ENCODE data around the gene FIS1. TPM values are rescaled to one million over a fixed set of nuclear protein-coding genes. Genes with fewer than 3 reads are reported as not detected.
"Not testable (repeated sequence)": the region's sequence is repeated elsewhere in the genome, so short reads cannot be mapped to it uniquely, and the experiment has no call there.

The FIS1 gene
- total RNA-seq, 1 donor from 2014 or later = 266 TPM

DNA sequence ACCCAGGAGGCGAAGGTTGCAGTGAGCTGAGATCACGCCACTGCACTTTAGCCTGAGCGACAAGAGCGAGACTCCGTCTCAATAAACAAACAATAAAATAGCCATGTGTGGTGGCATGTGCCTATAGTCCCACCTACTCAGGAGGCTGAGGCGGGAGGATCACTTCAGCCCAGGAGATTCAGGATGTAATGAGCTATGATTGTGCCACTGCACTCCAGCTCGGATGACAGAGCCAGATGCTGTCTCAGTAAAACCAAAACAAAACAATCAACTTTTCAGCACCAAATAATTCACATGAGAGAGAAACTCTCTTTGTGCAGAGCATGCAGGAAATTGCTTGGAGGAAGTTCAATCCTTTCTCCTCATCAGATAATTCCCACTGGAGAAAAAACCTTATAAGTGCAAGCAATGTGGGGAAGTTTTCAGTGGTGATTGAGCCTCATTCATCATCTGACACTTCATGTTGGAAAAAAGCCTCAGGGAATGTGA is 13.4 kb upstream of the FIS1 start:
- Histone ChIP-seq H3K4me1 (no peaks in the 10 kb centered on the region), H3K9me3 (no peaks in the 10 kb centered on the region), H3K36me3 (no peaks in the 10 kb centered on the region), H3K4me3 (no peak overlapping the region), H3K27ac (no peak overlapping the region), H3K27me3 (no peaks in the 10 kb centered on the region)
- DNase-seq (ENCODE audit: low spot score in 2 of 2) = no peak
- TF ChIP-seq, protein P1, sequence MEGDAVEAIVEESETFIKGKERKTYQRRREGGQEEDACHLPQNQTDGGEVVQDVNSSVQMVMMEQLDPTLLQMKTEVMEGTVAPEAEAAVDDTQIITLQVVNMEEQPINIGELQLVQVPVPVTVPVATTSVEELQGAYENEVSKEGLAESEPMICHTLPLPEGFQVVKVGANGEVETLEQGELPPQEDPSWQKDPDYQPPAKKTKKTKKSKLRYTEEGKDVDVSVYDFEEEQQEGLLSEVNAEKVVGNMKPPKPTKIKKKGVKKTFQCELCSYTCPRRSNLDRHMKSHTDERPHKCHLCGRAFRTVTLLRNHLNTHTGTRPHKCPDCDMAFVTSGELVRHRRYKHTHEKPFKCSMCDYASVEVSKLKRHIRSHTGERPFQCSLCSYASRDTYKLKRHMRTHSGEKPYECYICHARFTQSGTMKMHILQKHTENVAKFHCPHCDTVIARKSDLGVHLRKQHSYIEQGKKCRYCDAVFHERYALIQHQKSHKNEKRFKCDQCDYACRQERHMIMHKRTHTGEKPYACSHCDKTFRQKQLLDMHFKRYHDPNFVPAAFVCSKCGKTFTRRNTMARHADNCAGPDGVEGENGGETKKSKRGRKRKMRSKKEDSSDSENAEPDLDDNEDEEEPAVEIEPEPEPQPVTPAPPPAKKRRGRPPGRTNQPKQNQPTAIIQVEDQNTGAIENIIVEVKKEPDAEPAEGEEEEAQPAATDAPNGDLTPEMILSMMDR (IDR thresholded peaks at IDR 0.05) = no peak
- intact Hi-C loops (cut with DNase I) = no loop called here

DNA sequence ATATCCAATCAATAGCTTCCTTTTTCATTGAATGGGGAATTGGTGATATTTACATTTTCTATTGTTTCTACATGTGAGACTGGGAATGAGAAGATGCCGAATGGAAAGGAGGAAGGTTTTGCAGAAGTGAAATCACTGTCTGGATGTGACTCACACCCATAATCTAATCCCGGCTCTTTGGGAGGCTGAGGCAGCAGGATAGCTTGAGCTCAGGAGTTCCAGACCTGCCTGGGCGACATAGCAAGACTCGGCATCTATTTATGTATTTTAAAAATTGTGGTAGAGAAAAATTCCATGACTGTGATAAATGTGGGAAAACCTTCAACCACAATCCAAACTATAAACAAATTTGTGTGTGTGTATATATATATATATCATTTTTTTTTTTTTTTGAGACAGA is 10.9 kb upstream of the FIS1 start:
- H3K27ac ChIP-seq = no peak overlapping the region
- DNase-seq (ENCODE audit: low spot score in 2 of 2) = no peak

DNA sequence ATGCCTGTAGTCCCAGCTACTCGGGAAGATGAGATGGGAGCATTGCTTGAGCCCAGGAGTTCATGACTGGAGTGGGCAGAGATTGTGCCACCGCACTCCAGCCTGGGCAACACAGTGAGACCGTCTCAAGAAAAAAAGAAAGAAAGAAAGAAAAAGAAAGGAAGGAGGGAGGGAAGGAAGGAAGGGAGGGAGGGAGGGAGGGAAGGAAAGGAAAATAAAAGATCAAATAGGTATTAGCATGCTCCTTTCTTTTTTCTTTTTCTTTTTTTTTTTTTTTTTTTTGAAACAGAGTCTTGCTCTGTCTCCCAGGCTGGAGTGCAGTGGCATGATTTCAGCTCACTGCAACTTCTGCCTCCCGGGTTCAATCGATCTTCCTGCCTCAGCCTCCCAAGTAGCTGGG is 8.3 kb upstream of the FIS1 start:
- not testable (repeated sequence) for DNase-seq (ENCODE audit: low spot score in 2 of 2); H3K27ac ChIP-seq; H3K27me3 ChIP-seq; H3K36me3 ChIP-seq; H3K9me3 ChIP-seq
- Histone ChIP-seq H3K4me1 (peaks cover 8 to 10% of the 10 kb centered on the region in 2 donors), H3K4me3 (peak overlapping the region in 1 of 2 donors; percentile 73)
- intact Hi-C loops (cut with DNase I) = loop anchor here (1.0 to 2.0 kb wide), 2 partner anchors 30 to 34 kb away; partner anchors contain the start of gene ZNHIT1

More for the DNA sequence above, 10.9 kb upstream of the FIS1 start:
- TF ChIP-seq, protein P1 (IDR thresholded peaks at IDR 0.05) = no peak
- peaks cover 5 to 6% of the 10 kb centered on the region in 2 donors for H3K4me1 ChIP-seq
- H3K9me3 ChIP-seq = no peaks in the 10 kb centered on the region
- no peaks in the 10 kb centered on the region for H3K27me3 ChIP-seq
- H3K36me3 ChIP-seq = no peaks in the 10 kb centered on the region
- no peak overlapping the region for H3K4me3 ChIP-seq
- intact Hi-C loops (cut with DNase I) = no loop called here

DNA sequence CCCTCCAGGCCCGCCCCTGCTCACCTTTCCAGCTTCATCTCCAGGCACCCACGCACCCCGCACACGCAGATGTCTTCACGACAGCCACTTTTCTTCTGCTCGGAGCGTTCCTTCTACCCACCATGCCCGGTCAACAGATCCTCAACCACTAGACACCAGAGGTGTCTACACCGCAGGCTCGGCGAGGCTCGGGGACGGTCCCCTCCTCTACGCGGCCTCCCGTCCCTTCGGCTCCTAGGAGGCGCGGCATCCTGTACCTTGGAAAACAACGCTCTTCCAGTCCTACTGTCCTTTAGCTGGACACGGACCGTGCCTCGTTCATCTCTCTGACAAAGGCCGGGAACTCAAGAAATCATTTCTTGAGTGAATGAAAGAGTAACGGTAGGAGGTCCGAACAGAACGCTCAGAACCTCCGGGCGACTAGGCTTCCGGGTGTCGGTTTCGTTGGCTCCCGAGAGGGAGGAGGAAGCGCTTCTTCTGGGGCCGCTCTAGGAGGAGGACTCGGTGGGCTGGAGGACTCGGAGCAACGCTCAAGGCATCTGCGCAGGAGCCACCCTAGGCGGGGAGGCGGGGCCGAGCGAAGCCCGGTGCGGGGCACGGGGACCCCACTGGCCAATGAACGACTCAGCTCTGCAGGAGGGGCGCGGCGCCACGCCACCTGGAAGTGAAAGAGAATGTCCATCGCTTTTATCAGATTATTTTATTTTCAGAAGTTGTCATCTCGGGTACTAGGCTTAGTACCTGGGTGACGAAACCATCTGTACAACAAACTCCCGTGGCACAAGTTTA is 7.2 kb upstream of the FIS1 start:
- H3K27me3 ChIP-seq = no peaks in the 10 kb centered on the region
- peak overlapping the region; percentile 41 to 75 for H3K27ac ChIP-seq
- H3K9me3 ChIP-seq = no peaks in the 10 kb centered on the region
- H3K4me1 ChIP-seq = peaks cover 8 to 10% of the 10 kb centered on the region in 2 donors
- DNase-seq (ENCODE audit: low spot score in 2 of 2) = peak; percentile 87 to 98
- H3K4me3 ChIP-seq = peak overlapping the region; percentile 71 to 73
- TF ChIP-seq, protein P1 (IDR thresholded peaks at IDR 0.05) = no peak
- H3K36me3 ChIP-seq = peaks cover 2 to 4% of the 10 kb centered on the region in 2 donors
- intact Hi-C loops (cut with DNase I) = loop anchor here (1.0 to 2.0 kb wide), 3 partner anchors 8 to 415 kb away; partner anchors contain the start of gene ZNHIT1

DNA sequence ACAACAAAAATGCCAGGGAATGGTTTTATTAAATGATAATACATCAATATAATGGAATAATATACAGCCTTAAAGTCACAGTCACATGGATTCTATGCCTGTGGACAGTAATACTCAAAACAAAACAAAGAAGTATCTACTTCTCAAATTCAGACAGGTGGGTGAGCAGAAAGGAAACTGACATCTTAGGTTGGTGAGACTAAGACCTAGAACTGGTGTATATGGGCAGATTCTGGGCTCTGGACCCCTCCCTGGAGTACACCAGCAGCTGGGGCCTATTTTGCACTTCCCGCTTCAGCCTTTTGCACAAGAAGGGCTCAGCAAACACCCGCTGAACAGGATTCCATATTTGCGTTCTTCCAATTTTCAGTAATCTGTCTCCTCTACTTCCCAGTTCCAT is 5.4 kb upstream of the FIS1 start:
- Histone ChIP-seq H3K36me3 (peaks cover 2 to 4% of the 10 kb centered on the region in 2 donors), H3K27ac (no peak overlapping the region), H3K9me3 (no peaks in the 10 kb centered on the region), H3K4me3 (no peak overlapping the region), H3K27me3 (no peaks in the 10 kb centered on the region), H3K4me1 (peaks cover 8 to 17% of the 10 kb centered on the region in 2 donors)
- TF ChIP-seq, protein P1 (IDR thresholded peaks at IDR 0.05) = no peak
- DNase-seq (ENCODE audit: low spot score in 2 of 2) = no peak
- intact Hi-C loops (cut with DNase I) = no loop called here

DNA sequence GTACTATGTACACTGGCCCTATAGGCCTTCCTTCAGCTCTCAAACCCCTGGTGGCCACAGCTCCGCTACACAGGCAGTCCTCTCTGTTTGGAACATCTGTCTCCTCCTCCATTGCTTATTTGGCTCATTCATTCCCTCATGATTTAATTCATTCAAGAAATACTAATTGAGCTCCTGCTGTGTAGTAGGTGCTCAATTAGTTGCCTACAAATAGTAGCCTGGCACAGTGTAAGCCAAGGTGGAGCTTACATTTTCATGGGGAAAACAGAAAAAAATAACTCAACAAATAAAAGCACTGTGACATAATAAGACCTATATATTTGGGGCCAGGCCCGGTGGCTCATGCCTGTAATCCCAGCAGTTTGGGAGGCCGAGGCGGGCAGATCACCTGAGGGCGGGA is 3.4 kb upstream of the FIS1 start:
- H3K27ac ChIP-seq = no peak overlapping the region
- H3K4me3 ChIP-seq = no peak overlapping the region
- peaks cover 8 to 23% of the 10 kb centered on the region in 2 donors for H3K4me1 ChIP-seq
- no peak for DNase-seq (ENCODE audit: low spot score in 2 of 2)
- TF ChIP-seq, protein P1 (IDR thresholded peaks at IDR 0.05) = no peak
- H3K9me3 ChIP-seq = no peaks in the 10 kb centered on the region
- no peaks in the 10 kb centered on the region for H3K27me3 ChIP-seq
- intact Hi-C loops (cut with DNase I) = loop anchor here (10.0 kb wide), 4 partner anchors 363 to 1333 kb away; partner anchors contain the start of genes POP7, PPP1R35, TRIM4 and UFSP1
- H3K36me3 ChIP-seq = peaks cover 2 to 4% of the 10 kb centered on the region in 2 donors

Data from ascending aorta (tissue), 2 donors.